GM08714 (cell line): Measurements from ENCODE around the gene MT1G.
"Not testable (repeated sequence)": the region's sequence is repeated elsewhere in the genome, so short reads cannot be mapped to it uniquely, and the experiment has no call there.

Experiments used
- H3K4me3 ChIP-seq: fragments of 200-500 bp; sonication (Bioruptor generic); 2 replicates; pipeline ENCODE4 v1.5.1; 2014; ENCODE audit warnings: mild to moderate bottlenecking, low read length, inconsistent platforms
- ZNF274 ChIP-seq: IDR thresholded peaks from 2 replicates; pipeline ENCODE4 v1.6.1; 2012; ENCODE audit warnings: mild to moderate bottlenecking, low read depth, low read length

Gene MT1G

GRCh38 chr16:56679078-56679730 is 11.3 kb upstream of the MT1G start:
- H3K4me3 ChIP-seq: no peak overlapping the region
- no peak for TF ChIP-seq ZNF274

- no peak for TF ChIP-seq ZNF274
- H3K4me3 ChIP-seq: no peak overlapping the region
Measured at GRCh38 chr16:56677474-56677873, 9.6 kb upstream of the MT1G start.

GRCh38 chr16:56675685-56676210 is 7.9 kb upstream of the MT1G start:
- TF ChIP-seq ZNF274: no peak
- no peak overlapping the region; the same call in 1 of the 2 replicates for H3K4me3 ChIP-seq

- not testable (repeated sequence) for H3K4me3 ChIP-seq
Measured at GRCh38 chr16:56674570-56674969, 6.7 kb upstream of the MT1G start.

GRCh38 chr16:56673921-56674320 is 6.1 kb upstream of the MT1G start:
- TF ChIP-seq ZNF274: no peak
- no peak overlapping the region for H3K4me3 ChIP-seq

GRCh38 chr16:56672761-56673536 is 5.1 kb upstream of the MT1G start:
- no peak for TF ChIP-seq ZNF274
- H3K4me3 ChIP-seq: no peak overlapping the region

- H3K4me3 ChIP-seq: not testable (repeated sequence)
Measured at GRCh38 chr16:56672171-56672570, 4.3 kb upstream of the MT1G start.

- not testable (repeated sequence) for H3K4me3 ChIP-seq
Measured at GRCh38 chr16:56671691-56672090, 3.8 kb upstream of the MT1G start.

GRCh38 chr16:56670620-56670934 is 2.7 kb upstream of the MT1G start:
- TF ChIP-seq ZNF274: no peak
- H3K4me3 ChIP-seq: no peak overlapping the region

- TF ChIP-seq ZNF274: no peak
- no peak overlapping the region for H3K4me3 ChIP-seq
Measured at GRCh38 chr16:56669840-56670619, 2.2 kb upstream of the MT1G start.

GRCh38 chr16:56669005-56669839 is 1.4 kb upstream of the MT1G start, which contains the start of gene MT1H:
TSS of gene MT1H (plus strand) at chr16:56669814. CDS start at chr16:56669885, 71 bp downstream.
- no peak for TF ChIP-seq ZNF274
- H3K4me3 ChIP-seq: no peak within 1 kb of the TSS

GRCh38 chr16:56665286-56666261 is 2.3 kb downstream of the MT1G start:
- H3K4me3 ChIP-seq: not testable (repeated sequence)

GRCh38 chr16:56664506-56664905 is 3.4 kb downstream of the MT1G start:
- no peak overlapping the region for H3K4me3 ChIP-seq
- no peak for TF ChIP-seq ZNF274
